Transverse colon (tissue), 3 donors: ENCODE results near the gene RHOH.

Experiments used
- POLR2A ChIP-seq: fragments of 450-650 bp; IDR thresholded peaks from one replicate; pipeline ENCODE4 v1.6.1; 2016; ENCODE audit warnings: antibody characterized with exemption, mild to moderate bottlenecking, moderate library complexity
- POLR2AphosphoS5 ChIP-seq, 3 donors: sonication (generic); formaldehyde crosslinking; IDR thresholded peaks; one replicate each; pipeline ENCODE4 v1.6.1; 2016; ENCODE audit warnings: antibody characterized with exemption in 3 of 3

DNA sequence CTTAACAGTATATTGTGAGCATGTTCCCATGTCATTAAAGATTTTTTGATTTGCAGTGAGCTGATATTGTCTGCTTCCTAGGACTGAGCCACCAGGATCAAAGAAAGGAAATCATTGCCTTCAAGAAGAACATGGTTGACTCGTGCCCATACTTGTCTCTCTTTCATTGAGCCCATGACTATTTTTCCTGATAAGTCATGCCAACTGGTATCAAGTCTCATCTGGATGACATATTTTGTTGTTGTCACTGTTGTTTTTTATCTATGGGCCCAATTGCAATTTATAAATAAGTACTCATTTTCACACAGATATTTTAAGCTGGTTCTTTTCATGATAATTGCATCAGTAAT is 10.2 kb upstream of the RHOH start:
- TF ChIP-seq POLR2A (no peak), POLR2AphosphoS5 (IDR thresholded peaks at IDR 0.05) (no peak)
